Endodermal cell (in vitro differentiated cells): ENCODE results near the gene FAM53A. TPM values are rescaled to one million over a fixed set of nuclear protein-coding genes. Genes with fewer than 3 reads are reported as not detected.

ENCODE experiments used
- DNase-seq: peaks from one replicate; pipeline ENCODE4 v3.0.0-alpha.2; 2017
- H3K27ac ChIP-seq: 2 replicates; pipeline ENCODE4 v1.5.1; 2013; ENCODE audit warnings: mild to moderate bottlenecking, low read depth, low read length, moderate library complexity
- H3K27me3 ChIP-seq: 2 replicates; pipeline ENCODE4 v1.6.1; 2013; ENCODE audit warnings: mild to moderate bottlenecking, low read length, moderate library complexity; ENCODE audit not compliant: insufficient read depth, control insufficient read depth, poor library complexity, severe bottlenecking
- H3K36me3 ChIP-seq: 2 replicates; pipeline ENCODE4 v1.7.0; 2013; ENCODE audit warnings: mild to moderate bottlenecking, low read length, moderate library complexity; ENCODE audit not compliant: control insufficient read depth, insufficient read depth
- H3K4me1 ChIP-seq: one replicate; pipeline ENCODE4 v1.7.0; 2013; ENCODE audit warnings: low read length; ENCODE audit not compliant: control insufficient read depth, insufficient read depth
- H3K4me3 ChIP-seq: 2 replicates; pipeline ENCODE4 v1.5.1; 2013; ENCODE audit warnings: mild to moderate bottlenecking, low read length, moderate library complexity
- H3K9ac ChIP-seq: 2 replicates; pipeline ENCODE4 v1.6.1; 2013; ENCODE audit warnings: mild to moderate bottlenecking, low read length, moderate library complexity; ENCODE audit not compliant: poor library complexity, severe bottlenecking; ENCODE audit errors: extremely low read depth
- H3K9me3 ChIP-seq: 2 replicates; pipeline ENCODE4 v1.6.1; 2013; ENCODE audit warnings: mild to moderate bottlenecking, low read length, moderate library complexity; ENCODE audit not compliant: control insufficient read depth
- H3K27ac Mint-ChIP-seq: 2 replicates; pipeline ENCODE4 v1.8.0; 2020; ENCODE audit warnings: mixed read lengths
- H3K27me3 Mint-ChIP-seq: 2 replicates; pipeline ENCODE4 v1.8.0; 2021; ENCODE audit warnings: mild to moderate bottlenecking, mixed read lengths; ENCODE audit not compliant: insufficient read depth
- H3K36me3 Mint-ChIP-seq: 2 replicates; pipeline ENCODE4 v1.8.0; 2020; ENCODE audit warnings: low read depth, mixed read lengths
- H3K4me1 Mint-ChIP-seq: 2 replicates; pipeline ENCODE4 v1.8.0; 2020; ENCODE audit warnings: mixed read lengths
- H3K4me3 Mint-ChIP-seq: 2 replicates; pipeline ENCODE4 v1.8.0; 2020; ENCODE audit warnings: mild to moderate bottlenecking, moderate library complexity, mixed read lengths
- H3K9me3 Mint-ChIP-seq: 2 replicates; pipeline ENCODE4 v1.8.0; 2020; ENCODE audit warnings: mild to moderate bottlenecking, mixed read lengths
- WGBS, 2 experiments: methylation state at CpG; one replicate each; pipeline versions ENCODE4 v1.1.5 to v1.1.7; 2013; ENCODE audit warnings: missing lambda C conversion rate in 2 of 2, mixed read lengths in 1 of 2; ENCODE audit not compliant: insufficient coverage in 1 of 2, insufficient read length in 1 of 2; 5-methylcytosine and 5-hydroxymethylcytosine counted together
- total RNA-seq, 2 donors: library from RNA; stranded (reverse); fragmentation: NEBNext Ultra II Directional in 1 of 2; extraction: Animal tissue kit (Norgen Biotek cat#: 25700) in 1 of 2; gene quantifications; 2 replicates in 1 of 2; 3 replicates in 1 of 2; pipeline ENCODE4 v1.2.1, GENCODE V29; 2021
- TF ChIP-seq, protein P1 (sequence below): fragments of 200-600 bp; sonication (generic); conservative IDR thresholded peaks from 2 replicates; pipeline ENCODE4 v1.5.0; 2021; ENCODE audit warnings: antibody characterized with exemption, mild to moderate bottlenecking

The FAM53A gene
- total RNA-seq, 2 donors from 2014 or later = 3.7 to 4.9 TPM

DNA sequence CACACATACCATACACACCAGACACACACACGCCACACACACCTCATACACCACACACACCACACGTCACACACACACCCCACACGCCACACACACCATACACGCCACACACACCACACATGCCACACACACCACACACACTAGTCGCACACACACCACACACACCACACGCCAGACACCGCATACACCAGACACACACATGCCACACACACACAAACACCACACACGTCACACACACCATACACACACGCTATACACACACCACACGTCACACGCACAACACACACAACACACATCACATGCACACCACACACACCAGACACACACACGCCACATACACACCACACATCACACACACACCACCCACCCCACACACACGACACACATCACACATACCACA lies 32.0 kb downstream of the FAM53A start:
- TF ChIP-seq, protein P1, sequence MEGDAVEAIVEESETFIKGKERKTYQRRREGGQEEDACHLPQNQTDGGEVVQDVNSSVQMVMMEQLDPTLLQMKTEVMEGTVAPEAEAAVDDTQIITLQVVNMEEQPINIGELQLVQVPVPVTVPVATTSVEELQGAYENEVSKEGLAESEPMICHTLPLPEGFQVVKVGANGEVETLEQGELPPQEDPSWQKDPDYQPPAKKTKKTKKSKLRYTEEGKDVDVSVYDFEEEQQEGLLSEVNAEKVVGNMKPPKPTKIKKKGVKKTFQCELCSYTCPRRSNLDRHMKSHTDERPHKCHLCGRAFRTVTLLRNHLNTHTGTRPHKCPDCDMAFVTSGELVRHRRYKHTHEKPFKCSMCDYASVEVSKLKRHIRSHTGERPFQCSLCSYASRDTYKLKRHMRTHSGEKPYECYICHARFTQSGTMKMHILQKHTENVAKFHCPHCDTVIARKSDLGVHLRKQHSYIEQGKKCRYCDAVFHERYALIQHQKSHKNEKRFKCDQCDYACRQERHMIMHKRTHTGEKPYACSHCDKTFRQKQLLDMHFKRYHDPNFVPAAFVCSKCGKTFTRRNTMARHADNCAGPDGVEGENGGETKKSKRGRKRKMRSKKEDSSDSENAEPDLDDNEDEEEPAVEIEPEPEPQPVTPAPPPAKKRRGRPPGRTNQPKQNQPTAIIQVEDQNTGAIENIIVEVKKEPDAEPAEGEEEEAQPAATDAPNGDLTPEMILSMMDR = no peak
- Histone ChIP-seq H3K36me3 (no peaks in the 10 kb centered on the region), H3K9ac (no peak overlapping the region), H3K4me3 (no peak overlapping the region), H3K4me1 (no peaks in the 10 kb centered on the region), H3K9me3 (no peaks in the 10 kb centered on the region), H3K27ac (no peak overlapping the region), H3K27me3 (no peaks in the 10 kb centered on the region)
- Mint-ChIP-seq H3K4me3 (no peak overlapping the region), H3K4me1 (no peaks in the 10 kb centered on the region), H3K9me3 (no peaks in the 10 kb centered on the region), H3K36me3 (peaks cover 1% of the 10 kb centered on the region), H3K27ac (no peak overlapping the region), H3K27me3 (no peaks in the 10 kb centered on the region)
- no peak for DNase-seq
- 90 to 91% methylated on average over 2 to 13 of the region's 13 CpGs for WGBS, 2 experiments

DNA sequence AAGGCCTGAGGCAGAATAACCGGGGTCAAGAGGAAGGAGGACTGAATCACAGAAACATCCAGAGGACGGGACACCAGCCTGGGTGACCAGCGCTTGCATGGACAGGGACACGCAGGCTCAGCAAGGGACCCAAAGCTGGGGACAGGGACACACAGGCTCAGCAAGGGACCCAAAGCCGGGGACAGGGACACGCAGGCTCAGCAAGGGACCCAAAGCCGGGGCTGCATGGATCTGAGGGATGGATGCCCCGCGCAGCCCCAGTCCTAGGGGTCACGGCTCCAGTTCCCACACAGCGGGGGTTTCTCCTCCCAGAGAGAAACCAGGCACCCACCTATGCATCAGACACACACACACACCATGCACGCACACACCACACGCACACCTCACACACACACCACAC lies 32.5 kb downstream of the FAM53A start:
- TF ChIP-seq, protein P1 = no peak
- Mint-ChIP-seq H3K4me1 (no peaks in the 10 kb centered on the region), H3K4me3 (no peak overlapping the region), H3K27me3 (no peaks in the 10 kb centered on the region), H3K9me3 (no peaks in the 10 kb centered on the region), H3K27ac (no peak overlapping the region), H3K36me3 (peaks cover 1% of the 10 kb centered on the region)
- H3K27me3 ChIP-seq = no peaks in the 10 kb centered on the region
- no peak for DNase-seq
- H3K9me3 ChIP-seq = no peaks in the 10 kb centered on the region
- no peak overlapping the region for H3K4me3 ChIP-seq
- H3K36me3 ChIP-seq = no peaks in the 10 kb centered on the region
- WGBS, 2 experiments = 92 to 98% methylated on average over 5 to 12 of the region's 13 CpGs
- H3K4me1 ChIP-seq = no peaks in the 10 kb centered on the region
- H3K27ac ChIP-seq = no peak overlapping the region
- no peak overlapping the region for H3K9ac ChIP-seq

DNA sequence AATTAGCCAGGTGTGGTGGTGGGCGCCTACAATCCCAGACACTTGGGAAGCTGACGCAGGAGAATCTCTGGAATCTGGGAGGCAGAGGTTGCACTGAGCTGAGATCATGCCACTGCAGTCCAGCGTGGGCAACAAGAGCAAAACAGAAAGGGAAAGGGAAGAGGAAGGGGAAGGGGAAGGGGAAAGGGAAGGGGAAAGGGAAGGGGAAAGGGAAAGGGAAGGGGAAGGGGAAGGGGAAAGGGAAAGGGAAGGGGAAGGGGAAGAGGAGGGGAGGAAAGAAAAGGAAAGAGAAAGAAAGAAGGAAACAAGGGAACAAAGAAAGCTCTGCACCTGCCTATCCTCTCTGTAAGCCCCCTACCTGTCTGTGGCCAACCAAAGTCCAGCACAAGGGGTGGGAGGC lies 35.2 kb downstream of the FAM53A start:
- Mint-ChIP-seq H3K4me1 (no peaks in the 10 kb centered on the region), H3K4me3 (no peak overlapping the region), H3K36me3 (peaks cover 1% of the 10 kb centered on the region), H3K27ac (no peak overlapping the region), H3K9me3 (no peaks in the 10 kb centered on the region), H3K27me3 (no peaks in the 10 kb centered on the region)
- Histone ChIP-seq H3K27ac (no peak overlapping the region), H3K4me1 (no peaks in the 10 kb centered on the region), H3K27me3 (no peaks in the 10 kb centered on the region), H3K9ac (no peak overlapping the region), H3K9me3 (no peaks in the 10 kb centered on the region), H3K4me3 (no peak overlapping the region), H3K36me3 (no peaks in the 10 kb centered on the region)
- WGBS, 2 experiments = 60 to 85% methylated on average over 1 to 3 of the region's 3 CpGs
- TF ChIP-seq, protein P1 = no peak
- DNase-seq = no peak
